Renal cortex interstitium (tissue), 11 donors: ENCODE data around the gene TIMMDC1. TPM values are rescaled to one million over a fixed set of nuclear protein-coding genes. Genes with fewer than 3 reads are reported as not detected.

ENCODE experiments used
- DNase-seq, 11 donors: peaks; one replicate each; pipeline ENCODE4 v3.0.0-alpha.2; 2013; ENCODE audit warnings: low read depth in 9 of 11, low spot score in 4 of 11; ENCODE audit errors: extremely low read depth in 1 of 11
- polyA plus RNA-seq, 3 donors: library from polyadenylated mRNA; unstranded; fragments of 120-200 nt; gene quantifications; one replicate each; pipeline ENCODE4 v1.2.1, GENCODE V29; 2013; ENCODE audit not compliant: insufficient read length in 3 of 3

Gene TIMMDC1
- polyA plus RNA-seq, 3 donors, result 95.8 to 104 (median 103) TPM

- DNase-seq, result no peak
Observed at GRCh38 chr3:119571688-119572087, 73.3 kb downstream of the TIMMDC1 start.

Other genes with a start within 250 kb of the TIMMDC1 start
- 10 to 100 TPM; 10.6 to 14.4 (median 14.2) TPM for gene ARHGAP31, start 204.2 kb upstream of the TIMMDC1 start, polyA plus RNA-seq
- 10 to 100 TPM; 51.1 to 56.7 (median 53.1) TPM for gene TMEM39A, start 34.9 kb upstream of the TIMMDC1 start, polyA plus RNA-seq
- 10 to 100 TPM; 22.9 to 28.2 (median 27.7) TPM for gene POGLUT1, start 29.6 kb upstream of the TIMMDC1 start, polyA plus RNA-seq
- under 1 TPM; 0.17 to 0.27 (median 0.17) TPM for gene CD80, start 61.1 kb downstream of the TIMMDC1 start, polyA plus RNA-seq
- gene ADPRH, start 80.9 kb downstream of the TIMMDC1 start, polyA plus RNA-seq, result 1 to 10 TPM; 6.3 to 7.5 (median 7.0) TPM
- gene PLA1A, start 99.3 kb downstream of the TIMMDC1 start, polyA plus RNA-seq, result 1 to 10 TPM; 7.1 to 7.4 (median 7.2) TPM
- 1 to 10 TPM; 3.4 to 5.6 (median 5.3) TPM for gene POPDC2, start 162.0 kb downstream of the TIMMDC1 start, polyA plus RNA-seq
- gene COX17, start 178.9 kb downstream of the TIMMDC1 start, polyA plus RNA-seq, result 10 to 100 TPM; 41.4 to 48.1 (median 44.0) TPM
- 10 to 100 TPM; 21.8 to 36.0 (median 22.1) TPM for gene CFAP91, start 204.5 kb downstream of the TIMMDC1 start, polyA plus RNA-seq